GM18909 (cell line): ENCODE measurements around the gene NCOA1.
"Not testable (repeated sequence)": the region's sequence is repeated elsewhere in the genome, so short reads cannot be mapped to it uniquely, and the experiment has no call there.

Source experiments
- ATAC-seq: cut with Tn5 transposase; IDR thresholded peaks from one replicate; pipeline ENCODE4 v1.9.1; 2021; ENCODE audit warnings: mild to moderate bottlenecking; ENCODE audit not compliant: unreplicated experiment, poor library complexity

NCOA1 gene

GRCh38 chr2:24672589-24672988 is 181.5 kb downstream of the NCOA1 start:
- ATAC-seq: no peak

GRCh38 chr2:24675338-24675737 is 184.3 kb downstream of the NCOA1 start:
- no peak for ATAC-seq

GRCh38 chr2:24676493-24676892 is 185.4 kb downstream of the NCOA1 start:
- no peak for ATAC-seq

GRCh38 chr2:24678066-24678465 is 187.0 kb downstream of the NCOA1 start:
- ATAC-seq: not testable (repeated sequence)

- ATAC-seq: no peak
These were observed 189.1 kb downstream of the NCOA1 start for GRCh38 chr2:24680196-24680595.

GRCh38 chr2:24682304-24682703 is 191.2 kb downstream of the NCOA1 start:
- ATAC-seq: no peak

GRCh38 chr2:24683408-24683807 is 192.4 kb downstream of the NCOA1 start:
- no peak for ATAC-seq

- ATAC-seq: no peak
These were observed 199.5 kb downstream of the NCOA1 start for GRCh38 chr2:24690524-24690923.

- no peak for ATAC-seq
These were observed 200.8 kb downstream of the NCOA1 start for GRCh38 chr2:24691806-24692205.

- ATAC-seq: no peak
These were observed 206.7 kb downstream of the NCOA1 start for GRCh38 chr2:24697792-24698191.

- ATAC-seq: no peak
These were observed 211.7 kb downstream of the NCOA1 start for GRCh38 chr2:24702800-24703199.

GRCh38 chr2:24704692-24705091 is 213.6 kb downstream of the NCOA1 start:
- ATAC-seq: no peak

GRCh38 chr2:24707143-24707542 is 216.1 kb downstream of the NCOA1 start:
- no peak for ATAC-seq

GRCh38 chr2:24708537-24709152 is 217.6 kb downstream of the NCOA1 start:
- ATAC-seq: no peak

- ATAC-seq: no peak
These were observed 219.8 kb downstream of the NCOA1 start for GRCh38 chr2:24710806-24711205.

GRCh38 chr2:24711865-24712264 is 220.8 kb downstream of the NCOA1 start:
- no peak for ATAC-seq

GRCh38 chr2:24712296-24712695 is 221.2 kb downstream of the NCOA1 start:
- ATAC-seq: no peak

GRCh38 chr2:24717263-24717951 is 226.4 kb downstream of the NCOA1 start:
- ATAC-seq: no peak

- ATAC-seq: peak; percentile 88
These were observed 229.3 kb downstream of the NCOA1 start for GRCh38 chr2:24720310-24720709.

- ATAC-seq: no peak
These were observed 230.4 kb downstream of the NCOA1 start for GRCh38 chr2:24721470-24721869.

- ATAC-seq: no peak
These were observed 231.2 kb downstream of the NCOA1 start for GRCh38 chr2:24722141-24722790.

- no peak for ATAC-seq
These were observed 232.1 kb downstream of the NCOA1 start for GRCh38 chr2:24723191-24723590.
